GM12878 (cell line): ENCODE results near the gene CASK. TPM values are rescaled to one million over a fixed set of nuclear protein-coding genes. Genes with fewer than 3 reads are reported as not detected.
A peak's percentile ranks its signal among the peaks of the same experiment; 100 is the strongest.

Experiments used
- ATAC-seq: fragments of 200-7000 bp; cut with Tn5 transposase; 3 replicates; pipeline ENCODE4 v1.9.1; 2020; ENCODE audit warnings: mild to moderate bottlenecking, moderate library complexity
- BruUV-seq: library from RNA; stranded (reverse); fragments of 400-500 nt; replicated peaks from 2 replicates; lab custom pipeline; 2021; lab: Mats Ljungman, UMichigan
- CTCF ChIA-PET: fragments of 300-600 bp; sonication (Branson Sonifier 250); formaldehyde crosslinking; extraction: SDS; loops from one replicate; lab custom pipeline; 2021; ENCODE audit warnings: inconsistent platforms; lab: Yijun Ruan, JAX
- POLR2A ChIA-PET: fragments of 350-600 bp; formaldehyde crosslinking; extraction: SDS; loops from one replicate; lab custom pipeline; 2021; ENCODE audit warnings: inconsistent platforms; lab: Charles Lee
- RAD21 ChIA-PET: fragments of 300-600 bp; sonication (Branson Sonifier 250); formaldehyde crosslinking; loops from one replicate; lab custom pipeline; 2023; ENCODE audit warnings: antibody characterized with exemption; ENCODE audit not compliant: unreplicated experiment; lab: Charles Lee
- SMC1A ChIA-PET: fragments of 300-600 bp; sonication (Branson Sonifier 250); formaldehyde crosslinking; loops from one replicate; lab custom pipeline; 2023; ENCODE audit not compliant: unreplicated experiment, uncharacterized antibody; lab: Charles Lee
- DNase-seq: peaks from one replicate; pipeline ENCODE4 v3.0.0-alpha.2; 2011; ENCODE audit warnings: low read depth, low spot score
- FAIRE-seq: peaks from 3 replicates; lab custom pipeline; 2011; peaks lifted over from hg19 to GRCh38; lab: Jason Lieb, UNC
- H2AFZ ChIP-seq: 2 replicates; pipeline ENCODE4 v1.6.0; 2011; ENCODE audit warnings: low read depth, low read length, control low read depth; ENCODE audit not compliant: control insufficient read depth
- H3K27ac ChIP-seq: 2 replicates; pipeline ENCODE4 v1.5.1; 2011; ENCODE audit warnings: control low read depth; ENCODE audit not compliant: control insufficient read depth, insufficient read depth
- H3K27me3 ChIP-seq, 2 experiments: replicated peaks in 1 of 2; 2 replicates each; pipeline versions ENCODE4 v1.6.0 to v1.6.1; 2011; ENCODE audit warnings: low read length in 1 of 2; ENCODE audit not compliant: control insufficient read depth in 2 of 2, insufficient read depth in 2 of 2
- H3K36me3 ChIP-seq, 2 experiments: 2 replicates each; pipeline ENCODE4 v1.5.1; 2011; ENCODE audit warnings: low read length in 1 of 2; ENCODE audit not compliant: control insufficient read depth in 2 of 2, insufficient read depth in 2 of 2
- H3K4me1 ChIP-seq: 2 replicates; pipeline ENCODE4 v1.6.1; 2011; ENCODE audit warnings: mild to moderate bottlenecking, low read length, moderate library complexity, mixed read lengths; ENCODE audit not compliant: control insufficient read depth, insufficient read depth
- H3K4me2 ChIP-seq: 2 replicates; pipeline ENCODE4 v1.6.0; 2011; ENCODE audit warnings: control low read depth; ENCODE audit not compliant: control insufficient read depth, insufficient read depth
- H3K4me3 ChIP-seq: fragments of 200-600 bp; sonication (generic); 2 replicates; pipeline ENCODE4 v1.5.1; 2016
- H3K79me2 ChIP-seq: 2 replicates; pipeline ENCODE4 v1.6.0; 2011; ENCODE audit warnings: low read length; ENCODE audit not compliant: control insufficient read depth, insufficient read depth
- H3K9ac ChIP-seq: 2 replicates; pipeline ENCODE4 v1.8.0; 2011; ENCODE audit warnings: low read length, control low read depth, mixed read lengths; ENCODE audit not compliant: control insufficient read depth, insufficient read depth
- H3K9me3 ChIP-seq: replicated peaks from 3 replicates; pipeline ENCODE4 v1.5.1; 2011; ENCODE audit warnings: mild to moderate bottlenecking, low read length; ENCODE audit not compliant: control insufficient read depth, insufficient read depth
- H4K20me1 ChIP-seq: 2 replicates; pipeline ENCODE4 v1.6.0; 2011; ENCODE audit not compliant: control insufficient read depth, insufficient read depth
- BHLHE40 ChIP-seq, 2 experiments: fragments of 450-650 bp in 1 of 2; IDR thresholded peaks; 2 replicates each; pipeline ENCODE4 v1.6.1; 2011 to 2017; ENCODE audit warnings: low read depth in 2 of 2, borderline replicate concordance in 1 of 2, improper control_type of control experiment in 1 of 2, low read length in 1 of 2, mild to moderate bottlenecking in 1 of 2
- CREM ChIP-seq: IDR thresholded peaks from 2 replicates; pipeline ENCODE4 v1.6.1; 2014; ENCODE audit warnings: antibody characterized with exemption, low read depth
- EED ChIP-seq: sonication (generic); IDR thresholded peaks from 2 replicates; pipeline ENCODE4 v1.6.1; 2016; ENCODE audit warnings: antibody characterized with exemption, low read depth
- IKZF1 ChIP-seq: fragments of 450-650 bp; conservative IDR thresholded peaks from 2 replicates; pipeline ENCODE4 v1.6.1; 2017; ENCODE audit warnings: antibody characterized with exemption, mild to moderate bottlenecking
- IKZF2 ChIP-seq, 2 experiments: fragments of 450-650 bp; IDR thresholded peaks; 2 replicates each; pipeline ENCODE4 v1.6.1; 2017; ENCODE audit warnings: mild to moderate bottlenecking in 2 of 2, moderate library complexity in 2 of 2
- MEF2A ChIP-seq: IDR thresholded peaks from 2 replicates; pipeline ENCODE4 v1.6.1; 2011; ENCODE audit warnings: low read depth, mild to moderate bottlenecking, low read length, moderate library complexity; ENCODE audit not compliant: insufficient read depth
- MXI1 ChIP-seq: fragments of 150-350 bp; IDR thresholded peaks from 2 replicates; pipeline ENCODE4 v1.6.1; 2011; ENCODE audit warnings: low read depth, mild to moderate bottlenecking, inconsistent platforms, low read length, improper control_type of control experiment
- MYB ChIP-seq: fragments of 150-350 bp; IDR thresholded peaks from 2 replicates; pipeline ENCODE4 v1.6.1; 2014; ENCODE audit warnings: mild to moderate bottlenecking, low read depth, low read length, borderline replicate concordance
- NFXL1 ChIP-seq: fragments of 450-650 bp; IDR thresholded peaks from 2 replicates; pipeline ENCODE4 v1.6.1; 2017; ENCODE audit warnings: antibody characterized with exemption, mild to moderate bottlenecking, borderline replicate concordance
- NFYB ChIP-seq: IDR thresholded peaks from 2 replicates; pipeline ENCODE4 v1.6.1; 2011; ENCODE audit warnings: low read depth, mild to moderate bottlenecking, low read length, improper control_type of control experiment, moderate library complexity; ENCODE audit not compliant: insufficient read depth
- PAX5 ChIP-seq: IDR thresholded peaks from 2 replicates; pipeline ENCODE4 v1.6.1; 2011; ENCODE audit warnings: low read depth, low read length, borderline replicate concordance
- POLR2AphosphoS2 ChIP-seq: IDR thresholded peaks from 2 replicates; pipeline ENCODE4 v1.6.1; 2011; ENCODE audit warnings: low read depth, mild to moderate bottlenecking, low read length, improper control_type of control experiment, moderate library complexity
- POLR2AphosphoS5 ChIP-seq: IDR thresholded peaks from 2 replicates; pipeline ENCODE4 v1.6.1; 2011; ENCODE audit warnings: mild to moderate bottlenecking, low read length, inconsistent platforms
- RAD21 ChIP-seq: IDR thresholded peaks from 2 replicates; pipeline ENCODE4 v1.6.1; 2011; ENCODE audit warnings: mild to moderate bottlenecking, low read depth, low read length, moderate library complexity; ENCODE audit not compliant: insufficient read depth
- RFX5 ChIP-seq: IDR thresholded peaks from 2 replicates; pipeline ENCODE4 v1.6.1; 2011; ENCODE audit warnings: low read depth, low read length, improper control_type of control experiment
- TAF1 ChIP-seq: IDR thresholded peaks from 2 replicates; pipeline ENCODE4 v1.6.1; 2011; ENCODE audit warnings: mild to moderate bottlenecking, low read depth, low read length, borderline replicate concordance
- ZNF384 ChIP-seq: IDR thresholded peaks from 2 replicates; pipeline ENCODE4 v1.6.1; 2012; ENCODE audit warnings: low read depth, mild to moderate bottlenecking, low read length, improper control_type of control experiment, borderline replicate concordance
- WGBS: methylation state at CpG from one replicate; pipeline ENCODE4 v1.1.6; 2016; ENCODE audit warnings: low lambda C conversion rate; ENCODE audit not compliant: insufficient replicate concordance, insufficient coverage; ENCODE audit errors: missing lambda C conversion rate; 5-methylcytosine and 5-hydroxymethylcytosine counted together
- in situ Hi-C: fragments of 300-500 bp; cut with MboI; formaldehyde crosslinking; loops from 9 replicates; pipeline ENCODE4 v1.14.3; 2018; ENCODE audit warnings: mixed read lengths
- intact Hi-C: fragments of 100-400 bp; cut with micrococcal nuclease; formaldehyde crosslinking; loops from one replicate; pipeline ENCODE4 v1.14.2; 2022; ENCODE audit not compliant: unreplicated experiment
- polyA plus RNA-seq, 11 experiments: library from polyadenylated mRNA; depleted of rRNA in 4 of 11; unstranded in 6 of 11; stranded (reverse) in 5 of 11; fragments of >200 nt; fragmentation: Nextera tagmentation in 4 of 11; fragmentation: Illumina TruSeq in 1 of 11; extraction: Ambion mirVana in 4 of 11; extraction: Trizol in 1 of 11; gene quantifications; 1 replicate in 1 of 11; 2 replicates in 10 of 11; pipeline versions ENCODE4 v1.2.1 to v1.2.3, GENCODE V29; 2011 to 2016; ENCODE audit warnings: inconsistent platforms in 2 of 11, missing spikeins in 2 of 11, low read depth in 1 of 11
- total RNA-seq, 4 experiments: library from RNA; depleted of rRNA in 3 of 4; stranded (reverse); fragments of >200 nt in 3 of 4; fragmentation: Illumina TruSeq in 1 of 4; extraction: Trizol in 1 of 4; gene quantifications; 2 replicates each; pipeline versions ENCODE4 v1.2.1 to v1.2.3, GENCODE V29; 2013 to 2021
- TF ChIP-seq, protein P1 (sequence below): fragments of 450-650 bp; formaldehyde crosslinking; IDR thresholded peaks from 2 replicates; pipeline ENCODE4 v1.4.0; 2020; ENCODE audit warnings: mild to moderate bottlenecking, moderate library complexity
- TF ChIP-seq, protein P2 (sequence below): IDR thresholded peaks from 2 replicates; pipeline ENCODE4 v1.6.1; 2011; ENCODE audit warnings: mild to moderate bottlenecking, low read depth, low read length, moderate library complexity; ENCODE audit not compliant: insufficient replicate concordance

Gene CASK
- total and polyA plus RNA-seq, 10 of the 15 experiments (the other 5 are each of a cell fraction or from before 2014, with no cell fraction given) = 0.60 to 45.9 (median 4.8) TPM

DNA sequence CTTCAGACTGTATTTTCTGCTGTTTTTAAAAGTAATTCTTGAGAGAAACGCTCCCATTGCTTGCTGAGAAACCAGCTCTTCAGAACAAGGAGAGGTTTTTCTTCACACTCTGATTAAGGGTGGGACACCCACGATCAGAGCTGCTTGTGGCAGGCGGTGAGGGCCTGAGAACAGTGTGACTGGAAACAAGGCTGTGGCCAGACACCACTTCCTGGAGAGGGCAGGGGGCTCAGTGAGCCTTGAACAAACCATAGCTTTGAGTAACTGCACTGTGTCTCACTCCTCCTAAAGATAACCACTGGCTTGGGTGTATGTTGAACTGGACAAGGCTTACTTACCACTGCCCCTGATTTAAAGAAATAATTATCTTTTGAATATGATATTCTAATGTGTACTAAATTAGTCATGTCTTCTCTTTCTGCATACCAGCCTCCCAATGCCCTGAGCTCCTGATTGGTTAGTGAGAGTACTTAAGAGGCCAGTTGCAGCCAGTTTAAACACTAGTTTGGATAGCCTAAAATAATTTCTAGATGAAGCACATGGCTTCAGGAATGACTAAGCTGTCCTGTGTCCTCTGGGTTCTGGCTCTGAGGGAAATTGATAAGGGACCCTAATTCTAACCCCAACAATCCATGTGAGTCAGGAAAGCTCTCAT is 203.1 kb downstream of the CASK start:
- Histone ChIP-seq H3K27ac (peak overlapping the region; percentile 24; the same call in 1 of the 2 replicates), H3K9me3 (peaks cover 8% of the 10 kb centered on the region; the same call in 2 of the 3 replicates), H3K4me2 (0 out of 2 replicates have a peak overlapping the region, but pooled peaks have one; percentile 22), H3K27me3 (no peaks in the 10 kb centered on the region), H3K9ac (no peak overlapping the region), H3K4me1 (peaks cover 28% of the 10 kb centered on the region), H4K20me1 (no peaks in the 10 kb centered on the region), H3K36me3 (no peaks in the 10 kb centered on the region), H3K4me3 (no peak overlapping the region), H3K79me2 (no peaks in the 10 kb centered on the region), H2AFZ (no peak overlapping the region)
- POLR2A ChIA-PET = interaction anchor here (0.7 to 1.2 kb wide), 2 partner anchors 13 to 53 kb away, joined by 3 read pairs; no protein-coding TSS in a partner anchor
- in situ Hi-C loops = no loop called here
- BruUV-seq = no TSS peak
- SMC1A ChIA-PET = interaction anchor here (1.1 to 2.0 kb wide), 5 partner anchors 10 to 17 kb away, joined by 3 to 8 read pairs (median 3); no protein-coding TSS in a partner anchor
- CTCF ChIA-PET = interaction anchor here (0.7 to 1.9 kb wide), 4 partner anchors 9 to 39 kb away, joined by 3 to 6 read pairs (median 4); no protein-coding TSS in a partner anchor
- intact Hi-C loops = loop anchor here (1.0 to 5.0 kb wide), 3 partner anchors 13 to 48 kb away; no protein-coding TSS in a partner anchor
- DNase-seq (peak; percentile 51), ATAC-seq (peak; percentile 93), FAIRE-seq (peak; percentile 91)
- WGBS = 0% methylated on average over 3 of the region's 3 CpGs
- RAD21 ChIA-PET = interaction anchor here (0.6 to 1.4 kb wide), 5 partner anchors 9 to 466 kb away, joined by 3 to 5 read pairs (median 4); no protein-coding TSS in a partner anchor
- TF ChIP-seq IKZF1 (peak; percentile 30; the same call in 1 of the 2 replicates), RAD21 (no peak), MEF2A (no peak), BHLHE40 (IDR thresholded peaks at IDR 0.05; ENCODE audit: borderline replicate concordance in 1 of 2, low read depth in 2 of 2, low read length in 1 of 2) (peak in 1 of 2 experiments; percentile 39; a peak in 1 of 4 replicates), PAX5 (peak; percentile 88), TAF1 (no peak), NFXL1 (no peak), IKZF2 (IDR thresholded peaks at IDR 0.05) (no peak; a peak in 1 of 4 replicates), POLR2AphosphoS2 (no peak), MXI1 (no peak), EED (0 out of 2 replicates have a peak, but pooled peaks have one; percentile 50), ZNF384 (no peak), RFX5 (no peak), MYB (no peak), NFYB (0 out of 2 replicates have a peak, but pooled peaks have one; percentile 66), POLR2AphosphoS5 (no peak), CREM (no peak)
- TF ChIP-seq, protein P1, sequence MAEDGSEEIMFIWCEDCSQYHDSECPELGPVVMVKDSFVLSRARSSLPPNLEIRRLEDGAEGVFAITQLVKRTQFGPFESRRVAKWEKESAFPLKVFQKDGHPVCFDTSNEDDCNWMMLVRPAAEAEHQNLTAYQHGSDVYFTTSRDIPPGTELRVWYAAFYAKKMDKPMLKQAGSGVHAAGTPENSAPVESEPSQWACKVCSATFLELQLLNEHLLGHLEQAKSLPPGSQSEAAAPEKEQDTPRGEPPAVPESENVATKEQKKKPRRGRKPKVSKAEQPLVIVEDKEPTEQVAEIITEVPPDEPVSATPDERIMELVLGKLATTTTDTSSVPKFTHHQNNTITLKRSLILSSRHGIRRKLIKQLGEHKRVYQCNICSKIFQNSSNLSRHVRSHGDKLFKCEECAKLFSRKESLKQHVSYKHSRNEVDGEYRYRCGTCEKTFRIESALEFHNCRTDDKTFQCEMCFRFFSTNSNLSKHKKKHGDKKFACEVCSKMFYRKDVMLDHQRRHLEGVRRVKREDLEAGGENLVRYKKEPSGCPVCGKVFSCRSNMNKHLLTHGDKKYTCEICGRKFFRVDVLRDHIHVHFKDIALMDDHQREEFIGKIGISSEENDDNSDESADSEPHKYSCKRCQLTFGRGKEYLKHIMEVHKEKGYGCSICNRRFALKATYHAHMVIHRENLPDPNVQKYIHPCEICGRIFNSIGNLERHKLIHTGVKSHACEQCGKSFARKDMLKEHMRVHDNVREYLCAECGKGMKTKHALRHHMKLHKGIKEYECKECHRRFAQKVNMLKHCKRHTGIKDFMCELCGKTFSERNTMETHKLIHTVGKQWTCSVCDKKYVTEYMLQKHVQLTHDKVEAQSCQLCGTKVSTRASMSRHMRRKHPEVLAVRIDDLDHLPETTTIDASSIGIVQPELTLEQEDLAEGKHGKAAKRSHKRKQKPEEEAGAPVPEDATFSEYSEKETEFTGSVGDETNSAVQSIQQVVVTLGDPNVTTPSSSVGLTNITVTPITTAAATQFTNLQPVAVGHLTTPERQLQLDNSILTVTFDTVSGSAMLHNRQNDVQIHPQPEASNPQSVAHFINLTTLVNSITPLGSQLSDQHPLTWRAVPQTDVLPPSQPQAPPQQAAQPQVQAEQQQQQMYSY (CRISPR knock-in tag) = no peak
- TF ChIP-seq, protein P2, sequence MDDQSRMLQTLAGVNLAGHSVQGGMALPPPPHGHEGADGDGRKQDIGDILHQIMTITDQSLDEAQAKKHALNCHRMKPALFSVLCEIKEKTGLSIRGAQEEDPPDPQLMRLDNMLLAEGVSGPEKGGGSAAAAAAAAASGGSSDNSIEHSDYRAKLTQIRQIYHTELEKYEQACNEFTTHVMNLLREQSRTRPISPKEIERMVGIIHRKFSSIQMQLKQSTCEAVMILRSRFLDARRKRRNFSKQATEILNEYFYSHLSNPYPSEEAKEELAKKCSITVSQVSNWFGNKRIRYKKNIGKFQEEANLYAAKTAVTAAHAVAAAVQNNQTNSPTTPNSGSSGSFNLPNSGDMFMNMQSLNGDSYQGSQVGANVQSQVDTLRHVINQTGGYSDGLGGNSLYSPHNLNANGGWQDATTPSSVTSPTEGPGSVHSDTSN = no peak
